A673 (cell line): ENCODE measurements around the gene NEK1.

ENCODE experiments used
- EZH2 ChIP-seq: fragments of 200-600 bp; sonication (generic); IDR thresholded peaks from 2 replicates; pipeline ENCODE4 v1.6.1; 2017; ENCODE audit warnings: borderline replicate concordance, low read depth, mild to moderate bottlenecking, mixed read lengths, antibody characterized with exemption, low read length; ENCODE audit not compliant: poor library complexity, severe bottlenecking
- TF ChIP-seq, protein P1 (sequence below): fragments of 300-800, 200-600 bp; sonication (generic); conservative IDR thresholded peaks from 2 replicates; pipeline ENCODE4 v1.5.1; 2017; ENCODE audit warnings: low read depth, mild to moderate bottlenecking, antibody characterized with exemption, low read length, moderate library complexity, mixed read lengths

DNA sequence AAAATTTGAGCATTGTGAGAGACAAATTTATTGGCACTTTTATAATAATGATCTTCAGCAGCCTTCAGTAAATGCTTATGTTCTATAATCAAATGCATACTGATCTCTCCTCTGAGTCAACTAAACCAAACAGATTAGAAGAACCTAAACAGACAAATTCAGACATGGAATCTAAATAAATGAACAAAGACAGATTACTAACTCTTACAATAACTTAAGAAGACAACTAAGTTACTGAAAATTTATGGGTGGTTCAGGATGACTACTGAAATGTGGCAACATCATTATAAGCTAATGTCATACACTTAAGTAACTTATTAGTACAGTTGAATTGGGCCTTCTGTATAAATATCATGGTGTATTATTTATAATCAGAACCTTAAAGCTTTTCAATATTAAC lies 127.3 kb downstream of the NEK1 start:
- TF ChIP-seq, protein P1, sequence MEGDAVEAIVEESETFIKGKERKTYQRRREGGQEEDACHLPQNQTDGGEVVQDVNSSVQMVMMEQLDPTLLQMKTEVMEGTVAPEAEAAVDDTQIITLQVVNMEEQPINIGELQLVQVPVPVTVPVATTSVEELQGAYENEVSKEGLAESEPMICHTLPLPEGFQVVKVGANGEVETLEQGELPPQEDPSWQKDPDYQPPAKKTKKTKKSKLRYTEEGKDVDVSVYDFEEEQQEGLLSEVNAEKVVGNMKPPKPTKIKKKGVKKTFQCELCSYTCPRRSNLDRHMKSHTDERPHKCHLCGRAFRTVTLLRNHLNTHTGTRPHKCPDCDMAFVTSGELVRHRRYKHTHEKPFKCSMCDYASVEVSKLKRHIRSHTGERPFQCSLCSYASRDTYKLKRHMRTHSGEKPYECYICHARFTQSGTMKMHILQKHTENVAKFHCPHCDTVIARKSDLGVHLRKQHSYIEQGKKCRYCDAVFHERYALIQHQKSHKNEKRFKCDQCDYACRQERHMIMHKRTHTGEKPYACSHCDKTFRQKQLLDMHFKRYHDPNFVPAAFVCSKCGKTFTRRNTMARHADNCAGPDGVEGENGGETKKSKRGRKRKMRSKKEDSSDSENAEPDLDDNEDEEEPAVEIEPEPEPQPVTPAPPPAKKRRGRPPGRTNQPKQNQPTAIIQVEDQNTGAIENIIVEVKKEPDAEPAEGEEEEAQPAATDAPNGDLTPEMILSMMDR: no peak
- no peak for TF ChIP-seq EZH2
